ENCODE measurements around the gene PDHX.
"Not testable (repeated sequence)": the region's sequence is repeated elsewhere in the genome, so short reads cannot be mapped to it uniquely, and the experiment has no call there.

Gene PDHX

DNA sequence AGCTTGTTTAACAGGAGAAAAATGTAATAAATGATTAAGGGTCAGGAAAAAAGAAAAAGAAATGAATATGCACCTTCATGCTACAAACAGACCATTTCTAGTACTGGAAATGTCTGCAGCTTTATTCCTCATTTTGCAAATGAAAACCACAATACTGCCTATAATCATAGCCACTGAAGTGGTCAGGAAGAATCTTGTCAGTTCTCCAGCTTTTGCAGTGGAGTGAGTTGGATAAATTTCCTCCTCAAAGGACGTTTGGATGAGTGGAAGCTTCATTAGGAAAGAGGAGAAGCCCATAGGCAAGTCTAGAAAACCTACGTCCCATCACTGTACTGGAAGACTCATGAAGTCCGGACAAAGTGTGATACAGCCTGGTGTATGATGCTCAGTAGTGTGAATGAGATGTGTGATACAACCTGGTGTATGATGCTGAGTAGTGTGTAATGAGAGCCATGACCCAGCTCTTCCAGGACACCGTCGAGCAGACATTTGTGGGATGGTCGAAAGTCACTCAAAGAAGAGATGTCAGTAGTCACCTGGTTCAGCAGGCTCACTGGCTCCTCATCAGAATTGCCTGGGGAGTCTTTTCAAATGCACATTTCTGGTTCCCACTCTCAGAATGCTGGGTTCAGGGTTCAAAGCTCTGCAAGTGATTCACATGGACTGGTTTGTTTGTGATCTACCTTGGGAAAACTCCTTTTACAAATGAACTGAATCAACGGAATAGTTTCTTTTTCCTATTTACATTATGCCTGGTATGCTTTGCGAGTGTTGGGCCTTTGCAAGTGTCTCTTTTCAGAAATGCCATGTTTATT lies 101.3 kb downstream of the PDHX start:
- no peak for DNase-seq (ENCODE audit: low read depth)

DNA sequence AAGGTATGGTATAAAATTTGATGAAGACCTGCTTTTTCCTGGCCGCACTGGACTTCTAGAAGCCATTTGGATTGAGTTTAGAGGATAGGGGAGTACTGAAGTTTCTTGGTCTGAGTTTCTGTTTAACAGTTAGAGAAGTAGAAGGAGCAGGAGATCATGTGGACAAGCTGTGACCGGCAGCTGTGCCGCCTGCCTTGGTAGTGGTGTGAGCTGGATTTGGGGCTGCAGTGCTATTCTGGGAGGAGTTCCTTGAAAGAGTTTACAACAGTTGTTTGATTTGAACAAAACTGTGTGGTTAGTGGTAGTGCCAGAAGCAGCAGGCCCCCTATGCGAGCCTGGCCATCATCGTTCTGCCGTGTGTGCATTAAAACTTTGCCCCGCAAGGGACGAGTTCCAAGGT lies 105.2 kb downstream of the PDHX start:
- no peak for DNase-seq (ENCODE audit: low read depth)

DNA sequence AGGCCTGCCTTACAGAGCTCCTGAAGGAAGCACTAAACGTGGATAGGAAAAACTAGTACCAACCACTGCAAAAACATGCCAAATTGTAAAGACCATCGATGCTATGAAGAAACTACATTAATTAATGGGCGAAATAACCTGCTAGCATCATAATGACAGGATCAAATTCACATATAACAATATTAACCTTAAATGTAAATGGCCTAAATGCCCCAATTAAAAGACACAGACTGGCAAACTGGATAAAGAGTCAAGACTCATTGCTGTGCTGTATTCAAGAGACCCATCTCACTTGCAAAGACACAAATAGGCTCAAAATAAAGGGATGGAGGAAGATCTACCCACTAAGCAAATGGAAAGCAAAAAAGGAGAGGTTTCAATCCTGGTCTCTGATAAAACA lies 107.5 kb downstream of the PDHX start:
- not testable (repeated sequence) for DNase-seq (ENCODE audit: low read depth)

DNA sequence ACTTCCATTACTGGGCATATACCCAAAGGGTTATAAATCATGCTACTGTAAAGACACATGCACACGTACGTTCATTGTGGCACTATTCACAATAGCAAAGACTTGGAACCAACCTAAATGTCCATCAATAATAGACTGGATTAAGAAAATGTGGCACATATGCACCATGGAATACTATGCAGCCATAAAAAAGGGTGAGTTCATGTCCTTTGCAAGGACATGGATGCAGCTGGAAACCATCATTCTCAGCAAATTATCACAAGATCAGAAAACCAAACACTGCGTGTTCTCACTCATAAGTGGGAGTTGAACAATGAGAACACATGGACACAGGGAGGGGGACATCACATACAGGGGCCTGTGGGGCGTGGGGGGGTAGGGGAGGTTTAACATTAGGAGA lies 111.6 kb downstream of the PDHX start:
- not testable (repeated sequence) for DNase-seq (ENCODE audit: low read depth)

DNA sequence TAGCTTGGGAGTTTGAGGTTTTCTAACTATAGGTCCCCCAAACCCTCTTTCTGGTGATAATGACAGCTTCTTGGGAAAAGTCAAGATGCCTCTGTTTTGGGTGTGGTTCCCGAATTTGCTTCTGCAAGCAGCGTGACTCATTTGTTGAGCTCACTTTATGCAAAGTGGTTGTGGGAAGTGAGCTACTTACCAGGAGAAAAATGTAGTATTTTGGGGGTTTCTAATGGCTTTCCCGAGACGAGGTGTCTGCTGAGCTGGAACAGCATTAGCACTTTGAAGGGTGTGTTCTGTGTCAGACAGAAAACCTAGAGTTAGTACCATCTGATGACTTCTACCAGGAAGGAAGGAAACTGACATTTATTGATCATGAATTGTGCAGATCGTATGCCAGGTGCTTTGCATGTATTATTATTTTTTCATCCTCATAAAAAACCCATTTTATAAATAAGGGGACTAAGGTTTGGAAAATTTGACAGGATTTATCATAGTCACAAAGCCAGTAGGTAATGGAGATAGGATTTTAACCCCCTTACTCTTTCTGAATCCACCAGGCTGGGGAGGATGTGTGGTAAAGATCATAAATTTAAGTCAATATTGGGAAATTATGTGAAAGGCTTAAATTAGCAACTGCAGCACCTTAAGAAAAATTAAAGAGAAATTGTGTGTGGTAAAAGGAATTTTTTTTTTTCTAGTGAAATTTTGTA lies 113.7 kb downstream of the PDHX start:
- DNase-seq (ENCODE audit: low read depth) = peak; percentile 80

DNA sequence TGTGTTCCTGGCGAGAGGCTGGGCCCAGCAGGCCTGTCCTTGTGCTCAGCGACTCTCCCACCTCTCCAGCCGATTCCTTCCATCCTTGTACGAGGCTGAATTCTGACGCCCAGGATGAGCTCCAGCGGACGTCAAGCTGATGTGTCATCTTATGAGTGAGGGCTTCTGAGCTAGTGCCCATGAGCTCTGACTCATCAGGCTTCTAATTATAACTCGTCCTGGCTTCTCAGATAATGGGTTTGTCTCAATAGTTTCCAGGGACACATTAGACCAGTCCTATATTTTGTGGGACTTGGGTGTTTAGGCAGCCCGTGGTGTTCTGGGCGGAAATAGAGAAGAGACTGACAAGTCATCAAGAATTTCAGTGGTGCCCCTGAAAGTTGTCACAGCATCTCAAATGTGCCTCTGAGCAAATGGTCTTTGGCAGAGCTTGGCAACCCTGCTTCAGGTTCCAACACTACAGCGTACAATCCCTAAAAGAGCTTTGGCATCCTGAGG lies 114.3 kb downstream of the PDHX start:
- peak; percentile 99 for DNase-seq (ENCODE audit: low read depth)

DNA sequence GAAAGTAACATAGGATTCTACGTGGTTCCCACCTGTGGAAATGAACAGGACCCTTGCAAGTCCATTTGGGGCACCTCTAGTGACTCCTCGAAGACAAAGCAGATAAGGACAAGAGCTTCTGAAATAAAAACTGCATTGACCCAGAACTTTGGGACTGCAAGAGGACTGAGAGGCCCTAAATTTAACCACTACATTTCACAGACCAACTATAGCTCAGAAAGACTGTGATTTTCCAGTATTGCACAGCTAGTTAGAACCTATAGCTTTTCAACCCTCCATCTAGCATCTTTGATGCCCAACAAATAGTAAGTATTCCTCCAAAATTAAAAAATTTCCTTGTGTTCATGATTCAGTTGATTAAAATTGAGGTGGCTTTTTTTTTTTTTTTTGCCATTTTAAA lies 114.9 kb downstream of the PDHX start:
- DNase-seq (ENCODE audit: low read depth) = no peak

DNA sequence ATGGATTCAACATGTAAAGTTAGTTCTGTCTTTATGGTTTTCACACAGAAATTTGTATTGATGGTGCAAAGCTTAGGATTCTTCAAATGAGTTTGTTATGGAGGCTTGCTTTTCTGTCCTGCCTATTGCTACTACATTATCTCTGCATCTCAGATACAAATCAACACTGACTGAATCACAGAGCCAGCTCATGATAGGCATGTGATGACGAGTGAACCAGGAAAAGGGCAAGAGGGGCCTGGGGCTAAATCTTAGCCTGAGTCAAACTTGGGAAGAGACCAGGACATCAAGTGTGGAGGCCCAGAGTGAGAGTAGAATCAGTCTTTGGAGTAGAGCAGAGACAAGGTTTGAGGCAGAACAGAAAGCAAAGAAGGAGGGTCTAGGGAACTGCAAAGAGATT lies 115.4 kb downstream of the PDHX start:
- peak; percentile 64 for DNase-seq (ENCODE audit: low read depth)

DNA sequence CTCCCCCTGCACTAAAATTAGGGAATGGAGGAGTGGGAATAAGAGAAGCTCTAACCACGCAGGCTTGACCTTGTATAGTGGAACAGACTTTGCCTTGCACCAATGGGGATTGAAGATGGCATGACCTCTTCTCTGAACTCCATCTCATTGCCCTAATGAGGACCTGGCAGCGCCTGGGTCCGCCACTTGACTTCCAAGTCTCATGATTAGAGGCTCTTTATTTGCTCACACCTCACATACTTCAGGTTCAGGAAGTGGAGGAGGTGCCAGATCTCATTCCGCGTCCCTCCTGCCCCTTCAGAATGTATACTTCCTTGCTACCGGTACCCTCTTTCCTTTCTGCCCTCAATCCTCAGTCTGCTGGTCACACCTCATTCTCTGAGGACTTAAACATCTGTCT lies 116.6 kb downstream of the PDHX start:
- DNase-seq (ENCODE audit: low read depth) = no peak

DNA sequence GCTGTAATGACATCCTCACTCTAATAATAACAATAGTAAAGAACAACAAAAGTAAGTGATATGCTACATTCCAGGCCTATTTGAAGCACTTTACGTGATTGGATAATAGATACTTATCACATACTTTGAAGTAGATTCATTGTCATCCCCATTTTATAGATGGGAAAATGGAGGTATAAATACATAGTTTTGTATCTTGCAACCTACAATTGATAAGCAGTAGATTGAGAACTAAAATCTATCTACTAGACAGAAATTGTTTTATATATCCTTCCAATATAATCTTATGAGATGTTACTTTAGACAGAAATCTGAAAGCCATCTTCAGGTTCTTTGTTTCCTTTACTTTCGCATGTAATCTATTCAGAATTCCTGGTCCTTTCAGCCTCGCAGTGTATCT lies 118.0 kb downstream of the PDHX start:
- no peak for DNase-seq (ENCODE audit: low read depth)

DNA sequence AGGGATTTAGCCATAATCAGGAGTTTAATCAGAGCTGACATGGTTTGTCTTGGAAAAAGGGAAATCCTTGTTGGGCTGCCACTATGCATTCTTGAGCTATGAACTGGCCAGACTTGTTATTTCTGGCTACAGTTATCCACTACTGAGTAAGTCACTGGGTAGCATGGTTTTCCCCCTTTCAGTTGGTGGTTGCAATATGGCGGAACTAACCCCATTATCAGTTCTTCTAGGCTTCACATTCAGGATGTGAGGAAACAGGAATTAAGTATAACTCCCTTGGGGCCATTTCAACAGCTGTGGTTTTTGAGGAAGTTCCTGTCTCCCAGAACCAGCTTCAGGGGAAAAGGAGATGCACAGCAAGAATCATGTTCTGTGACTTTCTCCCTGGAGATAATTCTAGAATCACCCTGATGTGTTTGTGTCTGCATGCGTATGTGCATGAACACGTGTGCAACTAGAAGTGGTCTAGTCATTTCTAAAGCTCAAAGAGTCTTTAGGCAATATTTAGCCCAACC lies 119.5 kb downstream of the PDHX start:
- peak; percentile 98 for DNase-seq (ENCODE audit: low read depth)

DNA sequence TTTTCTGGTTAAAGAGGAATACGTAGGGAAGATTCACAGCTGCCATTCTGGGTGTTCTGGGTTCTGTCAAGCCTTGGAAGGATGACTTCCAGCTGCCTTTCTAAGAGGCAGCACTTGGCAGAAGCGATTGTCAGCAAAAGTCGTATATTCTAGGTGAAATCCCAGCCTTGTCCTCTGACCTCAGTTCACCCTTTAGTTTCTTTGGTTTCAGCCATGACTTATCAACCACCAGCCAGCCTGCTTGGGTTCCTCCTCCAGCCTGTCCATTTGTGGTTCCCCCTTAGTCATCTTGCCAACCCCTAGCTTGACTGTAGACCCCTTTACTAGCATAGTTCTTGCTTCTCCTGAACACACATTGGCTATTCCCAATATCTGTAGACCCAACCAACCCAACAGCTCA lies 120.2 kb downstream of the PDHX start:
- DNase-seq (ENCODE audit: low read depth) = no peak

DNA sequence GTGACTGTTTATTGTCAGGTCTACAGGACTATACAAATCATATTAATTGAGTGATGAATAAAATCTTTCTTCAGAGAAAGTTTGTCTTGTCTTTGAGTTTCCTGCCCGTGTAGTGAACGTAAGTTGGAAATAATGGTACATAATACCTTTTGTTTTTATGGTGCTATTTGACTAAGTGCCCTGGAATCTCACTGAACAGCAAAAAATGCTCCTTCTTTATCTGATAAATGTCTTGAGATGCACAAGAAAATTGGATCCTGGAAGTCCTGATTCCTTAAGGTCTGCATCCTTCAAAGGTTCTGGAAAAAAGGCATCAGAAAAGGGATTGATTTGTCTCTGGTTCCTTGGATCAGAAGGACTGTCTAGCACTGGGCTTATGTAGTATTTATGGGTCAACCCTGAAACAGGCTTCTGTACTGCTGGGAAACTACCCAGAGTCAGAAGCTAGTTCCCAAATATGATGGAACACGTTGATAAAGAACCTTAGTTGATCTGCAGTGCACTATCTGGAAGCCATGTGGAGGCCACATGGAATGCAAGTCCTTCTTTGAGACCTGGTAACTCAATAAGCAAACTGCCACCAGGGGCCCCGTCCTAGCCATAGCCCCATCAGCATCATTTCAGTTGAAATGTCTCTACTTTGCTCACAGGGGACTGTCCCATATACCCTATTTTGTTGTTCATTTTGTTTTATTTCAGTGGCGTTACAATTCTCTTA lies 122.0 kb downstream of the PDHX start:
- no peak for DNase-seq (ENCODE audit: low read depth)

DNA sequence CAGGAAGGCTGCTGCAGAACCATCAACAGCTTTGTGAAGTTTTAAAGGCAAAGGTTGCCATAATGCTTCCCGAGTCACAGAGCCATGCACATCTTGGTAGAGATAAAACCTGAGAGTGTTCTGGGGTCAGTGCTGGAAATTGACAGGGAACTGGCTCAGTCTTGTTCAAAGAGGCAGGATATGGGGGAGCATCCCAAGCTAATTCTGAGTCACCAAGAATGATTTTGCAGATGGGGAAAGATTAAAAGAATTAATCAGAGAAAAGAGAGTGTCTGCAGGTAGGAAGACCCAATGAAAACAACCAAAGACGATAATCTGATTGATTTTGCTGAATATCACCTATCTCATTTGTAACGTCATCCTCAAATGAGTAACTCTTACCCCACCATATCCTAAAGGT lies 122.7 kb downstream of the PDHX start:
- DNase-seq (ENCODE audit: low read depth) = no peak

DNA sequence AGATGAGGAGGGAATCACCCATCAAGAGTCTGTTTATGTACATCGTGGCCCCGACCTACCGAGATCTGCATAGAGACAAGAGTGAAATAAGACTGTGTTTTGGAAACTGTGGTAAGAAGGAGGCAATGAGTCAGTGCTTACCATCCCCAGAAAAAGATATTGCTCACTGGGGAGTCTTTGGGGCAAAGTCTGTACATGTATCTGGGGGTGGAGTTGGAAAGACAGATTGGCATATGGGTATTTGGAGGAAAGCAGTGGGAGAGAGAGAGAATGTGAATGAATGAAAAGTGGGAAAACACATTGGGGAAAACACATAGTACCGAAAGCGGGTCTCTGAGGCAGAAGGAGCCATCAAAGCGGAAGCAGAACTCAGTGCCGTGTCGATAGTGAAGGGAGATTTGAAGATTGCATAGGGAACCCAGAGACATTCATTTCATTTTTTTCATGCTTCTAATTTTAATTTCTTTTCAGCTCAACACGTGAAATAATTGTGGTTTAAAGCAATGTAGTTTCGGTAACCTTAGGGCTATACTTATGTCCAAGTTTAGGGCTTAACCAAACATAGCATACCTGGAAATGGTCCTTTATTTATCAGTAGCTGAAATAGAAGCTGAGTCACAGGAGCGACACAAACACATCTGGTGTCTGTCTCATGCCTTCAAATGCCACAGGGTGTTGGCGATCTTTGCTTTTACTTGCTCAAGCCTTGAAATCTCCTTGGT lies 124.0 kb downstream of the PDHX start:
- peak; percentile 92 for DNase-seq (ENCODE audit: low read depth)

DNA sequence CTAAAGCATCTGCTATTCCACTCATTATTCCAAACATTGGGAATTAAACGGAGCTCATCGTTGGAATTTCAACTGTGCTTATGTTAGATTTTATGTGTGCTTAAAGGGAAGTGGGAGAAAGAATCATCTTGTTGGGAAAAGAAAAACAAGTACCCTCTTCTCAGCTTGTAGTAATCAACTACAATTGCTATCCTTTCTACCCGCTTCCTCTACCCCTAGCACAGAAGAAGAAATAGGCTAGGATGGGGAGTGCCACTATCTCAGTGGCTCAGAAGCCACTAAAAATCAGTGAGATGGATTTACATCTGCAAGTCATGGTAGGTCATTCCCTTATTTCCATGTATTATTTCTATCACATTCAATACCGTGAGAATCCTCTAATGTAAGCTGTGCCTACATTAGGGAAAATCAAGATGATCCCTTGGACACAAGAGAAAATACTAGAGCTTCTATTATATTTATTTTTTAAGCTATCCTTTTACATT lies 124.7 kb downstream of the PDHX start:
- DNase-seq (ENCODE audit: low read depth) = no peak

DNA sequence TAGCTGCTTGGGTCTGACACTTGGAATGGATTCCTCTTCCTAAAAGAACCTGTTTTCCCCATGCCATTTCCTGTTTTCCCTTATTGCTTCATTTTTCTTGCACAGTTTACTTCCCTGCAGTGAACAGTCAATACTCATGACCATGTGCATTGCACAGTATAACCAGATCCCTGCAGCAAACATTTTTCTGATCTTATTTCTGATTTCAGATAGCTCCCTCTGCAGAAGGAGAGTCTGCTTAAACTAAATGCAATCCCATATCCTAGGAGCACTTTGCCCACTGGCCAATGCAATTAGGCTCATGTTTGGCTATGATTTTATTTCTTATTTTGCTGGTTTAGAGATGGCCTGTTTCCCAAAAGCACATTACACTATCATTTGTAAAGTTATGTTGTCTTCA lies 125.8 kb downstream of the PDHX start:
- no peak for DNase-seq (ENCODE audit: low read depth)

DNA sequence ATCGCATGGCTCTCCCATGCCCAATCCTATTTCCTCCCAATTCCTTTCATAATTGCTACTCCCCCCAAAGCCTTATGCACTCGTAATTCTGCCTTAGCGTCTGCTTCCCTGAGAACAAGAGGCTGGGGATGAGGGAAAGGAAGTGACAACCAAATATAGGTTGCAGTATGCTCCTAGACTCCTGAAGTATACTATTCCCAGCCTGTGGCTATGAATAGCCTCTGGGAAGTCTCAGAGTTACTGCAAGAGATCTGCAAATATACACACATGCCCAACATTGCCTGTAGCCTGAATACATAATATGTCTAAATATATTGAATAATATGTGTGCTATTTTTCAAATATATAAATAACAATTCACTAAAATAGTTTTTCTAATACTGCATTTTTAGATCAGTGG lies 126.5 kb downstream of the PDHX start:
- no peak for DNase-seq (ENCODE audit: low read depth)

DNA sequence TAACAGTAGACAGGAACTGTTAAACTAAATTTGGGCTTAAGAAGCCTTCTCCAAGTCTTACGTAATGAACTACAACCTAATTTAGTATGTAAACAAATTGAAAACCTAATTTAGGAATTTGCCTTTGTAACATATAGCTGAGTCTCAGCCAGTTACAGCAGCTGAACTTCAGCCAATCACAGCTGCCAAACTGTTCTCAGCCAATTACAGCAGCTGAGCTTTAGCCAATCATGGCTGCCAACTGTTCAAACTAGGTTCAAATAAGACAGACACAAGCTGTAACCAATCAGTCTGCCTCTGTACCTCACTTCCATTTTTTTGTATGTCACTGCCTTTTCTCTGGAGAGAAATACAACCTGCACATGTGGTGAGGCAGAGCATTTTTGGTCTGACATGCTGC lies 127.5 kb downstream of the PDHX start:
- DNase-seq (ENCODE audit: low read depth) = no peak

DNA sequence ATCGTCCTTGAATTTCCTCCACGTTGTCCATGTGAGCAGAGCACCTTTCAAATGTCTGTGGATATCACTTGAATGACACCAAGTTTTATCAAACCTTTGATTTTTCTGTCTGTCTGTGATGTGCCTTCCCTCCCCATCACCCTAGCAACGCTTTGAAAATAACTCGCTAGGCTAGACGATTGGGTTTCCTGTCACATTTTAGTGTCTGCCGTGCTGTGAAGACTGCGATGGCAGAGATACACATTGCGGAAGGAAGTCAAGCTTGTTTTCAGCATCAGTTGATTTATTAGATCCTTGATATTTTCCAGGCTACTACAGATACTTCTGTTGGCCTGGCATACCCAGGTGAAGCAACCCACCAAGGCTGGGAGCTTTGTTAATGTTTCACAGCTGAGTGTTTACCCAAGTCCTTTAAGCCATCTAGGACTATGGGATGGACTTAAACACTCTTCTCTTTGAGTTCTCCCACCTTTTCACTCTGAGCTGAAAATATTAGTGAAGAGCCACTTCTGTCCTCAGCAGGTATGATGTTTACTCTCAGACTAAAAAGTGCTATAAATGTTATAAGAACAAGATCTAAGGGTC lies 128.9 kb downstream of the PDHX start:
- no peak for DNase-seq (ENCODE audit: low read depth)

Data from stromal cell of bone marrow (primary cell).